Stimulated activated naive CD8-positive, alpha-beta T cell treated with anti-CD3 and anti-CD28 coated beads, Interleukin-15, Interleukin-2, amounts not matched to agents 100 ng/mL and 50 ng/mL, for 24 hours (primary cell): ENCODE data around the gene TAPT1.

Experiments
- H3K27ac Mint-ChIP-seq: one replicate; pipeline ENCODE4 v1.8.0; 2021; ENCODE audit warnings: mild to moderate bottlenecking, mixed read lengths
- H3K27me3 Mint-ChIP-seq: one replicate; pipeline ENCODE4 v1.8.0; 2021; ENCODE audit warnings: mixed read lengths
- H3K36me3 Mint-ChIP-seq: one replicate; pipeline ENCODE4 v1.8.0; 2021; ENCODE audit warnings: low read depth, mixed read lengths
- H3K4me1 Mint-ChIP-seq: one replicate; pipeline ENCODE4 v1.8.0; 2021; ENCODE audit warnings: low read depth, mixed read lengths
- H3K4me3 Mint-ChIP-seq: one replicate; pipeline ENCODE4 v1.8.0; 2021; ENCODE audit warnings: mild to moderate bottlenecking, mixed read lengths
- H3K9me3 Mint-ChIP-seq: one replicate; pipeline ENCODE4 v1.8.0; 2021; ENCODE audit warnings: mixed read lengths

Gene TAPT1

GRCh38 chr4:16126714-16127113 is 99.6 kb downstream of the TAPT1 start:
- H3K36me3 Mint-ChIP-seq: no peaks in the 10 kb centered on the region
- no peak overlapping the region for H3K4me3 Mint-ChIP-seq
- H3K4me1 Mint-ChIP-seq: peaks cover 27% of the 10 kb centered on the region
- no peaks in the 10 kb centered on the region for H3K27me3 Mint-ChIP-seq
- no peaks in the 10 kb centered on the region for H3K9me3 Mint-ChIP-seq
- no peak overlapping the region for H3K27ac Mint-ChIP-seq

DNA sequence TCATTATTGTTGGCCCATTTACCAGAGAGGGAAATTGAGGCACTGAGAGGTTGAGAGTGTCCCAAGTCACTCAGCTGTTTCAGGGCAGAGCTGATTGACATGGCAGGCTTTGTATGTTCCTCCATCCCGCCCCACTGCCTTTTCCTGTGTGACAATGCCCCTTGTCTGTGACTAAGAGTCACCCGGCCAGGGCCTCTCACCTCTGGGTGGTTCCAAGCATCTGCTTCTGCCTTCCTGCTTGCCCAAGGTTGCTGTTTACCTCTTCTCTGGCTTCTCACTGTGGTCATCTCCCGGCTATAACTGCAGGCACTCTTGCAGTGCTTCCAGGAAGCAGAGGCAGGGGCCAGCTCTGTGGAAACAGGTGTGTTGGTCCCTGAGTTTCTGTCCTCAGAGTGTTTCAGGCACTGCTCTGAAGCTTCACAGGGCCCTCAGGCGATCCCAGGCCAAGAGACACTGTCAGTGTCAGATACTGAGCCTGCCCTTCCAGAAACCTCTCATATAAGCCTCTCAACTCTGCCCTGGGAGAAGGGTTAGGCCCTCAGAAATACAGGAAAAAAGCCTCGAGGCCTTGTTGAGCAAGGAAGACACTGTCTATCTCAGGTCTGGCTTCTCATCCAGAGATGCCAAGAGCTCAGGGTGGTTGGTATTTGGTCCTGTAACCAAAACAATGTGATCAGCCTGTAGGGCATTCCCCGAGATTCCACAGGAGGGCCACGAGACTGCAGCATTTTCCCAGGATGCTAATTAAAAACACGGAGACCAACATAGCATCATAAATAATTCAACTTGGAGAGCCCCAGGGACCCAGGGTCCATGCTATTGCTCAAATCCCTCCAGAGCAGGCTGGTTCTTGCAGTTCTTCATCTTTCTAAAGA is 100.5 kb downstream of the TAPT1 start:
- H3K36me3 Mint-ChIP-seq: no peaks in the 10 kb centered on the region
- no peaks in the 10 kb centered on the region for H3K27me3 Mint-ChIP-seq
- H3K27ac Mint-ChIP-seq: no peak overlapping the region
- H3K4me1 Mint-ChIP-seq: peaks cover 33% of the 10 kb centered on the region
- no peaks in the 10 kb centered on the region for H3K9me3 Mint-ChIP-seq
- no peak overlapping the region for H3K4me3 Mint-ChIP-seq

GRCh38 chr4:16124232-16124631 is 102.0 kb downstream of the TAPT1 start:
- peaks cover 3% of the 10 kb centered on the region for H3K27me3 Mint-ChIP-seq
- no peak overlapping the region for H3K27ac Mint-ChIP-seq

DNA sequence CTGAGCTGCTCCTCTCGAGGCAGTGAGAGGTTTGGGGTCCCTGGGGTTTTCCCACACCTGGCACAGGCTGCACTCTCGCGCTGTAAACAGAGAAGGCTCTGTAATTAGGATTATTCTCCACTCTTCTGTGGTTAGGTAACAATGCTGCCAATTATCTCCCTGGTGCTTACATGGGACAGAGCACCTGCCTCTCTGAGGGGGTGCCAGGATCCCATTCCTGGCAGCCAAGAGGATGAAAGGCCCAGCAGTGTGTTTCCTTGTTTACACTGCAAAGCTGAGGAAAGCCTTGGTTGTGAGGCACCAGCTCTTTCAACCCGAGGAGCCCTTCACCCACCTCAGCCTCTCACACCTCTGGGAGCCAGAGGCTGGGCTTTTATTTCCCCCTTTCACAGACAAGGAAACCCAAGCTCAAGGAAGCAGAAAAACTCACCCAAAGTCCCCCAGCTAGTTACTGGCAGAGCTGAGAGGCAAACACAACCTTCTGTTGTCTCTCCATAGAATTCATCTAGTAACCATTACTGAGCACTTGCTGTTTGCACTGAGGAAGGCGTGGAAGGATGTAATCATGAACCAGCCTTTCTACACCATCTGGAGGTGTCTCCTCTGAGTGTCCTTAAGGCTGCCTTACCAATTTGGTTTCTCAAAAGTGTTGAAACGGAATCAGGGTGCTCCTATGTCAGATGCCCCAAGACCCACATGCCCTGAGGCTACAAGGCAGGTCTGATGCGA is 102.8 kb downstream of the TAPT1 start:
- Mint-ChIP-seq H3K9me3 (no peaks in the 10 kb centered on the region), H3K4me3 (peak overlapping the region; percentile 45), H3K4me1 (peaks cover 33% of the 10 kb centered on the region), H3K36me3 (no peaks in the 10 kb centered on the region), H3K27me3 (peaks cover 4% of the 10 kb centered on the region), H3K27ac (peak overlapping the region; percentile 84)

More at GRCh38 chr4:16124232-16124631, 102.0 kb downstream of the TAPT1 start:
- no peaks in the 10 kb centered on the region for H3K9me3 Mint-ChIP-seq
- H3K36me3 Mint-ChIP-seq: no peaks in the 10 kb centered on the region
- H3K4me3 Mint-ChIP-seq: no peak overlapping the region
- peaks cover 33% of the 10 kb centered on the region for H3K4me1 Mint-ChIP-seq

DNA sequence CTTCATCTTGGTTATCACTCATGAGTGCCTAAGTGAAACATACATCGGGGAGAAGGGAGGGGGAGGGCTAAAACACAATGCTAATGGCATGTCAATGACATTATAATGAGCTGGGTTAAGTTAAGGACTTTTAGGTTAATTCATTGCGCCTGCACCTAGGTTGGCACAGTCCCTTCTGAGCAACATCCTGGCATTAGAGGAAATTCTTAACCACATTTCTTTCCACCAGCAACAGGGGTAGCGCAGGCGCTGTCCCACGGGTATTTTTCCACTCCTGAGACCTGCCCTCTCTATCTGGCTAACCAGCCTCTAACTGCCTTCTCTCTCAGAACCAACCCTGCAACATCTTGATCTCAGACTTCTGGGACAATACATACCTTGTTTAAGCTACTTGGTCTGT is 103.5 kb downstream of the TAPT1 start:
- Mint-ChIP-seq H3K4me3 (peak overlapping the region; percentile 45), H3K9me3 (no peaks in the 10 kb centered on the region), H3K27me3 (peaks cover 4% of the 10 kb centered on the region), H3K27ac (peak overlapping the region; percentile 84), H3K4me1 (peaks cover 33% of the 10 kb centered on the region), H3K36me3 (no peaks in the 10 kb centered on the region)

- Mint-ChIP-seq H3K27ac (peak overlapping the region; percentile 84), H3K4me1 (peaks cover 33% of the 10 kb centered on the region), H3K27me3 (peaks cover 4% of the 10 kb centered on the region), H3K9me3 (no peaks in the 10 kb centered on the region), H3K4me3 (peak overlapping the region; percentile 17), H3K36me3 (no peaks in the 10 kb centered on the region)
Measured at GRCh38 chr4:16122308-16122711, 104.0 kb downstream of the TAPT1 start.

DNA sequence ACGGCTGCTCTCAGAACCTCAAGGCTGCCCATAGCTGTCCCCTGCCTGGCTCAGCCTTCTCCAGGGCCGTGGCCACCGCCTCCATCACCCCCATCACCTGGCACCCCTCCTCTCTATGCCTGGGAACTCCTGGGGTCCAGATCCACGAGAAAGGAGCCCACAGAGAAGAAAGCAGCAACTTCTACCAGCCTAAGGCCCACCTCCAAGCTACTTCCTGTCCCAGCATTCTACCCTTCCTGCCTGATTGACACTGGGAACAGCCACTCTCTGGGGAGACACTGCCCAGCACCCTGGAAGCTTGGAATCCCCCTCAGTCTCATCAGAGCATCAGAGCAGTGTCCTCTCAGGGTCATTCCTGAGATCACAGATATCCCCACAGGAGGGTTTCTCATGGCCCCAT is 105.6 kb downstream of the TAPT1 start:
- Mint-ChIP-seq H3K4me3 (no peak overlapping the region), H3K27ac (no peak overlapping the region), H3K9me3 (no peaks in the 10 kb centered on the region), H3K4me1 (peaks cover 33% of the 10 kb centered on the region), H3K36me3 (no peaks in the 10 kb centered on the region), H3K27me3 (peaks cover 4% of the 10 kb centered on the region)

GRCh38 chr4:16119981-16120380 is 106.3 kb downstream of the TAPT1 start:
- Mint-ChIP-seq H3K27ac (no peak overlapping the region), H3K4me3 (no peak overlapping the region), H3K36me3 (no peaks in the 10 kb centered on the region), H3K9me3 (no peaks in the 10 kb centered on the region), H3K27me3 (peaks cover 4% of the 10 kb centered on the region), H3K4me1 (peaks cover 33% of the 10 kb centered on the region)

GRCh38 chr4:16118090-16118489 is 108.2 kb downstream of the TAPT1 start:
- Mint-ChIP-seq H3K27me3 (peaks cover 8% of the 10 kb centered on the region), H3K36me3 (no peaks in the 10 kb centered on the region), H3K4me3 (no peak overlapping the region)

DNA sequence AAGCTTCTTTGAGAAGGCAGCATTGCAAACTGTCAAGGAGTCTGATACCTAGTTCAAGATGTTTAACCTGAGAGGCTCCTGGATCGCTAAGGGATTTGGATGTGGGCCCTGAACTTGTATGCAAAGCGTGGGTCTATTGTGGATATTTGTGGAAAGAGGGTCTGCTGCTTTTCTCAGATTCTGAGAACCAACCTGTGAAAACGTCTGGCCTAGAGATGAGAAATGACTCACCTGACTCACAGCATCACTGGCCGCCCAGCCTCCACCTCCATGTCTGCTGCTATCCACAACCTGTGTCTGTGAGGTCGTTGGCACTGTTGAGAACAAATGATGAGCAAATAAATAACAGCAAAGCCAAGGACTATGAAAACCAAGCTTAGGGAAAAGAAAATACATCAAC is 109.1 kb downstream of the TAPT1 start:
- H3K4me3 Mint-ChIP-seq: no peak overlapping the region
- no peaks in the 10 kb centered on the region for H3K36me3 Mint-ChIP-seq
- H3K27ac Mint-ChIP-seq: no peak overlapping the region
- peaks cover 8% of the 10 kb centered on the region for H3K27me3 Mint-ChIP-seq
- H3K9me3 Mint-ChIP-seq: no peaks in the 10 kb centered on the region
- peaks cover 11% of the 10 kb centered on the region for H3K4me1 Mint-ChIP-seq

More at GRCh38 chr4:16118090-16118489, 108.2 kb downstream of the TAPT1 start:
- H3K27ac Mint-ChIP-seq: no peak overlapping the region
- peaks cover 20% of the 10 kb centered on the region for H3K4me1 Mint-ChIP-seq
- H3K9me3 Mint-ChIP-seq: no peaks in the 10 kb centered on the region

DNA sequence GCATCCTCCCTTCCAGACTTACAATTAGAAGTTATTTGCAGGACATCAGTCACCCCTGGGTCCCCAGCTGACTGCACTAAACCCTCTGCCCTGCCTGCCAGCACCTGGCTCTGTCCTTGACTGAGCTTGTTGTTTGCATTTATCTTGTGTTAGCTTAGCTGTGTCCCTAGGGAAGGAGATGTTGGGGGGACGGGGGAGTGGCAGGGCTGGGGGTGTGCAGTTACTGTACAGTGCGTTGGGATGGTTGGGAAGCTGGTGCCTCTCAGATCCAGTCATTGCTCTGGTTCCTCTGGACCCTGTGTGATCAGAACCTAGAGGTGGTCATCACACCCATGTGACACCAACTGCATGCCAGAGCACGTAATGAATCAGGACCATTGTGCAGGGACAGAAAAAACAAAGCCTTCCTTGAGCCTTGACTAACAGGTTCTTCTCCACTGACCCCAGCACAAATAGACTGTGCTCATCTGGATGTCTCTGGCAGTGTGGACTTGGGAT is 109.7 kb downstream of the TAPT1 start:
- Mint-ChIP-seq H3K27me3 (peaks cover 8% of the 10 kb centered on the region), H3K9me3 (no peaks in the 10 kb centered on the region), H3K4me3 (no peak overlapping the region), H3K4me1 (peaks cover 5% of the 10 kb centered on the region), H3K36me3 (no peaks in the 10 kb centered on the region), H3K27ac (no peak overlapping the region)

DNA sequence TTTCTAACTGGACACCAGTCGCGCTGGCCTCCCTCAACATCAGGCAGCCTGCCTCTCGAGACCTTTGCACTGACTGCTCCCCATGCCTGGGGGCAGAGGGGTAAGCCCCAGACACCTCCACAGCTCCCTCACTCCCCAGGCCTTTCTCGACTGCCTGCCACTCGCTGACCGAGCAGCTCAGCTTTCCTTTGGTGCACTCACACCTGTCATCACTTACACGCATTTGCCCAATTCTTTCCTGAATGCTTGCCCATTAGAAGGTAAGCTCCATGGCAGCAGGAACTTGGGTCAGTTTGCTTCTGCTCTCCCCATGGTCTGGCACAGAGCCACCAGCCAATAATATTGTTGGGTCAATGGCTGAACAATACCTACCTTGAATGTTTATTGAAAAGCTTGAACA is 110.3 kb downstream of the TAPT1 start:
- no peak overlapping the region for H3K27ac Mint-ChIP-seq
- no peak overlapping the region for H3K4me3 Mint-ChIP-seq
- no peaks in the 10 kb centered on the region for H3K9me3 Mint-ChIP-seq
- H3K36me3 Mint-ChIP-seq: no peaks in the 10 kb centered on the region
- H3K27me3 Mint-ChIP-seq: peaks cover 8% of the 10 kb centered on the region
- H3K4me1 Mint-ChIP-seq: no peaks in the 10 kb centered on the region

DNA sequence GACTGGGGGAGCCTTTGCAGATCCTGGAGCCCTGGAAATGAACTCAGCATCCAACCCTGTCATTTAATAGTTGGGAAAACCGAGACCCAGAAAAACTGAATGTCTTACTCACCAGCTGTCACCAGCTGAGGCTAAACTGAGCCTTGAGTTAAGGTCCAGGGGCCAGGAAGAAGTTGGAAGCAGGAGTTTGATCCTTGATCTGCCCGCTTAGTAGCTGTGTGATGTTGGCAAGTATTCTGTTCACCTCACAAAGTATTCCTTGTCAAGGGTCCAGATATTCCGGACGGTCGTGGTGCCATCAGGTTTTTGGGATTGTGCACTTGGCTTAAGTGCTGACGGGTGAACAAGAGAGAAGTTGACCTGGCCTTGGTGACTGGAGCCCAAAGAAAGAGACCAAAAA is 111.7 kb downstream of the TAPT1 start:
- Mint-ChIP-seq H3K4me3 (no peak overlapping the region), H3K4me1 (no peaks in the 10 kb centered on the region), H3K36me3 (no peaks in the 10 kb centered on the region), H3K27me3 (peaks cover 8% of the 10 kb centered on the region), H3K27ac (no peak overlapping the region), H3K9me3 (no peaks in the 10 kb centered on the region)

- no peak overlapping the region for H3K4me3 Mint-ChIP-seq
- no peaks in the 10 kb centered on the region for H3K36me3 Mint-ChIP-seq
- peaks cover 3% of the 10 kb centered on the region for H3K27me3 Mint-ChIP-seq
- no peaks in the 10 kb centered on the region for H3K4me1 Mint-ChIP-seq
- H3K9me3 Mint-ChIP-seq: no peaks in the 10 kb centered on the region
- no peak overlapping the region for H3K27ac Mint-ChIP-seq
Measured at GRCh38 chr4:16113741-16114140, 112.5 kb downstream of the TAPT1 start.

DNA sequence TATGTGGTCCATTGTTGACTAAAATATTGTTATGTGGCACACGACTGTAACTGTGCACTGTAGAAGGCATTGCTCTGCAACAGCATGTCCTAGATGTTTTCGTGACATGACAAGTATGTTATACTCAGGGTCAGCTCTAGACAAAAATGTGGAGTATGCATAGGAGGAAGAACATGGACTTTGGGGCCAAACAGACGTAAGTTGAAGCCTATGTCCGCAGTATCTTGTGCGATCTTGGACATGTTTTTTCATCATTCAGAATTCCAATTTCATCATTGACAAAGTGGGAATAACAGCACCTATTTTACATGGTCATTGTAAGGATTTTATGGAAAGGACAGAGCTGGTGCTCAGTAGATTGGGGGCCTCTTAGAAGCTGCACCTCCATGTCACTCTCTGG is 114.7 kb downstream of the TAPT1 start:
- no peaks in the 10 kb centered on the region for H3K36me3 Mint-ChIP-seq
- H3K4me3 Mint-ChIP-seq: no peak overlapping the region
- no peaks in the 10 kb centered on the region for H3K4me1 Mint-ChIP-seq
- peaks cover 3% of the 10 kb centered on the region for H3K27me3 Mint-ChIP-seq
- H3K27ac Mint-ChIP-seq: no peak overlapping the region
- H3K9me3 Mint-ChIP-seq: no peaks in the 10 kb centered on the region
